ENCODE results near the gene TPT1.

The TPT1 gene

GRCh38 chr13:45333977-45334922 lies 6.7 kb downstream of the TPT1 start:
- TF ChIP-seq, protein P1, sequence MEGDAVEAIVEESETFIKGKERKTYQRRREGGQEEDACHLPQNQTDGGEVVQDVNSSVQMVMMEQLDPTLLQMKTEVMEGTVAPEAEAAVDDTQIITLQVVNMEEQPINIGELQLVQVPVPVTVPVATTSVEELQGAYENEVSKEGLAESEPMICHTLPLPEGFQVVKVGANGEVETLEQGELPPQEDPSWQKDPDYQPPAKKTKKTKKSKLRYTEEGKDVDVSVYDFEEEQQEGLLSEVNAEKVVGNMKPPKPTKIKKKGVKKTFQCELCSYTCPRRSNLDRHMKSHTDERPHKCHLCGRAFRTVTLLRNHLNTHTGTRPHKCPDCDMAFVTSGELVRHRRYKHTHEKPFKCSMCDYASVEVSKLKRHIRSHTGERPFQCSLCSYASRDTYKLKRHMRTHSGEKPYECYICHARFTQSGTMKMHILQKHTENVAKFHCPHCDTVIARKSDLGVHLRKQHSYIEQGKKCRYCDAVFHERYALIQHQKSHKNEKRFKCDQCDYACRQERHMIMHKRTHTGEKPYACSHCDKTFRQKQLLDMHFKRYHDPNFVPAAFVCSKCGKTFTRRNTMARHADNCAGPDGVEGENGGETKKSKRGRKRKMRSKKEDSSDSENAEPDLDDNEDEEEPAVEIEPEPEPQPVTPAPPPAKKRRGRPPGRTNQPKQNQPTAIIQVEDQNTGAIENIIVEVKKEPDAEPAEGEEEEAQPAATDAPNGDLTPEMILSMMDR (IDR thresholded peaks at IDR 0.05; ENCODE audit: control extremely low read depth, extremely low read depth, low read depth, missing control alignments): no peak
- CTCF ChIA-PET: interaction anchor here (0.6 to 1.0 kb wide), 2 partner anchors 9 to 37 kb away, joined by 3 to 5 read pairs; no protein-coding TSS in a partner anchor

DNA sequence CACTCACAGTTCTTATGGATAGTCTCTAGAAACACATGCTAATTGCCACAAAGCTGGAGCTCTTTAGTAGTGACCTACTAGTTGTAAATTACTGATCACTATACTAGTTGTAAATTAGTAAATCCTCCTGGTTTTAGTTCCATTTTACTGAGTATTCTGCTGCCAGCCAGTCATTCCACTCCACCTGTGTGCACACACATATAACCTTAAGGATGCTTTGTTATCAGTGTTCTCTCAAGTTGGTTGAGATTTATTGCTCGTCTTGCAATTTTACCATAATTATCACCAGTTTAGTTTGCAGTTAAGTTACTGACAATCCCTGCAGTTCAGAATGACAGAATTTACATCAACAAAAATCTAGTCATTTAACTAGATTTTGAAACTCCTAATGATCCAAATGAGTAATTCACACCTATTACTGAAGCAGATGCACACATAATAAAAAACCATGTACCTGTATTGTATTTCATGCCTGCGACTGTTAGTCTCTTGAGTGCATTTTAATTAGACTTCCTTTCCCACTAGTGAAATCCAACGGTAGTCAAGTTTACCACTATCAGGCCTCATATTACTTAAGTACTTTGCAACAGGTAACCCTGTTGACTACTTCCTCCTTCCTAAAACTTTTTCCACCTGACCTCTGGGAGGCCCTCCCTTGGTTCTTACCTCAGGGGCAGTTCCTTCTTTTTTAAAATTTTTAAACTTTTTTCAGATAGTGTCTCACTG lies 7.6 kb downstream of the TPT1 start:
- ChIA-PET CTCF (interaction anchor here (0.6 to 1.2 kb wide), 4 partner anchors 13 to 286 kb away, joined by 3 read pairs; no protein-coding TSS in a partner anchor), POLR2A (no interaction called here)
- TF ChIP-seq, protein P1 (IDR thresholded peaks at IDR 0.05; ENCODE audit: control extremely low read depth, extremely low read depth, low read depth, missing control alignments): no peak
- no peak for DNase-seq (ENCODE audit: extremely low spot score)

More at GRCh38 chr13:45333977-45334922, 6.7 kb downstream of the TPT1 start:
- POLR2A ChIA-PET: interaction anchor here (1.1 kb wide), 1 partner anchor 10 kb away, joined by 4 read pairs; no protein-coding TSS in a partner anchor
- no peak for DNase-seq (ENCODE audit: extremely low spot score)

- ChIA-PET POLR2A (no interaction called here), CTCF (interaction anchor here (0.7 to 1.2 kb wide), 3 partner anchors 12 to 285 kb away, joined by 3 read pairs; no protein-coding TSS in a partner anchor)
- TF ChIP-seq, protein P1 (IDR thresholded peaks at IDR 0.05; ENCODE audit: control extremely low read depth, extremely low read depth, low read depth, missing control alignments): no peak
- no peak for DNase-seq (ENCODE audit: extremely low spot score)
These were observed 8.2 kb downstream of the TPT1 start for GRCh38 chr13:45332831-45333219.

DNA sequence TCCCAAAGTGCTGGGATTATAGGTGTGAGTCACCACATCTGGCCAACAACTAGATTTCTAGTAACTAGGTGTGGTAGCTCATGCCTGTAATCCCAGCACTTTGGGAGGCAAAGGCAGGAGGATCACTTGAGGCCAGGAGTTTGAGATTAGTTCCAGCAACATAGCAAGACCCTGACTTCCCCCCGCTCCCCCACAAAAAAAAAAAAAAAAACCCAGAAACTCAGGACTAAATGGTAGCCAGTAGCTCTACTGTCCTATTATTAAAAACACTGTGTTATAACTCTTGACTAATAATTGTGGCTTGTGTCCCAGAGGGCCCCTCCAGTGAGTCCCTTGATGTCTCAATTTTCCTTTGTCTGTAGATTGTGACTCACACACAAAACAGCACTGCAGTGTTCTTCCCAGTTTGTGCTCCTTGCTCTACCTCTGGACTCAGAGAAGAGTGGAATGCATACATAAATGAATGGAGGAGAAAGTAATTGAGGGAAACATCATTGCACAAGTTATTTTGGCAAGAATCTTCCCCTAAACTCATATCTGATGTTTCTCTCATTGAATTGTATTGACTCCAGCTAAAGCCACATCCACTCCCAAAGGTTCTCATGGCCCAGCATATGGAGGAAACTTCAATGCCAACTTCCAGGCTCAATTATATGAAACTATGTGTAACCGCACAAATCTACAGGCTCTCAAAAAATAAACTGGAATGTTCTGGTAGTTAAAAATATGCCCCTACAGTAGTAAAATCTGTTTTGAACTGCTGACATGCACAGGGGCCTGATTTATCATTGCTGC lies 8.8 kb downstream of the TPT1 start:
- CTCF ChIA-PET: interaction anchor here (0.7 to 1.4 kb wide), 6 partner anchors 8 to 284 kb away, joined by 3 to 4 read pairs (median 3); no protein-coding TSS in a partner anchor

DNA sequence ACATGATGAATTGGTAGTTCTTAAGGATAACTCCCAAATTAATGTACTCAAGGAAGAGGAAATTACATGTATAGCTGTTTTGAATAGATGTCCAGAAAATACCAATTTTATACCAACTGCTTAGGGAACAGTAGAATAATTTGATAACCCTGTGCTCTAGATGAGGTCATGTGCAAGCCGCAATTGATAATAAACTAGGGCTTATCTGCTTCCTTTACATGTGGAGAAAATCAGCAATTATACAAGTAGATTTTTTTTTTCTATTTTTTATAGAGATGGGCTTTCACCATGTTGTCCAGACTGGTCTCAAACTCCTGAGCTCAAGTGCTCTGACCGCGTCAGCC lies 9.3 kb downstream of the TPT1 start:
- no peak for DNase-seq (ENCODE audit: extremely low spot score)
- TF ChIP-seq, protein P1 (IDR thresholded peaks at IDR 0.05; ENCODE audit: control extremely low read depth, extremely low read depth, low read depth, missing control alignments): no peak
- POLR2A ChIA-PET: interaction anchor here (0.7 to 1.3 kb wide), 3 partner anchors 9 to 25 kb away, joined by 3 to 5 read pairs (median 4); no protein-coding TSS in a partner anchor
- CTCF ChIA-PET: interaction anchor here (0.9 to 1.4 kb wide), 4 partner anchors 9 to 50 kb away, joined by 3 to 5 read pairs (median 4); no protein-coding TSS in a partner anchor

More for the DNA sequence above, 8.8 kb downstream of the TPT1 start:
- POLR2A ChIA-PET: interaction anchor here (0.6 to 1.3 kb wide), 4 partner anchors 8 to 24 kb away, joined by 3 to 5 read pairs (median 4); no protein-coding TSS in a partner anchor
- no peak for DNase-seq (ENCODE audit: extremely low spot score)
- TF ChIP-seq, protein P1 (IDR thresholded peaks at IDR 0.05; ENCODE audit: control extremely low read depth, extremely low read depth, low read depth, missing control alignments): no peak
